ENCODE measurements around the gene KDM2B. TPM values are rescaled to one million over a fixed set of nuclear protein-coding genes. Genes with fewer than 3 reads are reported as not detected.

KDM2B gene
- total and polyA plus RNA-seq, 2 donors (not counting 3 experiments of a cell fraction or from before 2014, with no cell fraction given): 26.8 to 37.3 TPM

GRCh38 chr12:121452985-121453360 lies 127.8 kb downstream of the KDM2B start:
- Histone ChIP-seq H4K20me1 (replicated peaks; ENCODE audit: control insufficient read depth, extremely low read depth, insufficient read depth, low read length) (no peaks in the 10 kb centered on the region), H3K4me3 (replicated peaks in 1 of 3; ENCODE audit: insufficient read depth in 1 of 3, low read depth in 1 of 3, low read length in 3 of 3) (no peak overlapping the region), H3K79me2 (ENCODE audit: control insufficient read depth, insufficient read depth, low read length) (peaks cover 36% of the 10 kb centered on the region), H3K27ac (ENCODE audit: insufficient read depth, low read depth, low read length) (no peak overlapping the region), H3K36me3 (ENCODE audit: control insufficient read depth in 2 of 2, extremely low read depth in 1 of 2, insufficient read depth in 2 of 2, low read length in 2 of 2) (peaks cover 0 to 2% of the 10 kb centered on the region in 2 experiments), H3K4me1 (ENCODE audit: control insufficient read depth, extremely low read depth, insufficient read depth, low read length) (peaks cover 7% of the 10 kb centered on the region), H3K9me3 (replicated peaks; ENCODE audit: control insufficient read depth, insufficient read depth, low read length) (no peaks in the 10 kb centered on the region), H3K9ac (replicated peaks; ENCODE audit: extremely low read depth, insufficient read depth, low read length) (no peak overlapping the region), H3K27me3 (ENCODE audit: control insufficient read depth in 2 of 2, insufficient read depth in 2 of 2, low read length in 2 of 2) (no peaks in the 10 kb centered on the region), H3K4me2 (ENCODE audit: insufficient read depth, low read length) (no peak overlapping the region), H3K9me1 (replicated peaks; ENCODE audit: control insufficient read depth, extremely low read depth, insufficient read depth, low read length) (no peaks in the 10 kb centered on the region), H2AFZ (ENCODE audit: low read depth, low read length) (no peak overlapping the region)
- CTCF ChIA-PET: interaction anchor here (1.1 kb wide), 1 partner anchor 10 kb away, joined by 8 read pairs; no protein-coding TSS in a partner anchor
- POLR2A ChIA-PET: no interaction called here
- dilution Hi-C loops (cut with MboI; ENCODE audit: extremely low pct_ligation_motif_present, low sequenced_read_pairs) (no loop called here), intact Hi-C loops (cut with micrococcal nuclease) (no loop called here)
- no TSS peak for BruUV-seq (replicated peaks)
- TF ChIP-seq JUN (IDR thresholded peaks at IDR 0.05; ENCODE audit: borderline replicate concordance, insufficient read depth, insufficient read length, low read depth) (no peak), POLR2AphosphoS5 (IDR thresholded peaks at IDR 0.05; ENCODE audit: insufficient read depth, low read depth, low read length) (no peak), EZH2 (IDR thresholded peaks at IDR 0.05; ENCODE audit: borderline replicate concordance, low read depth, low read length, severe bottlenecking) (no peak), POLR2A (IDR thresholded peaks at IDR 0.05; ENCODE audit: low read depth, low read length) (no peak), FOS (IDR thresholded peaks at IDR 0.05; ENCODE audit: borderline replicate concordance, insufficient read depth, low read length) (no peak), GATA2 (IDR thresholded peaks at IDR 0.05; ENCODE audit: insufficient read depth, insufficient read length, low read depth, low read length) (no peak), CTCF (IDR thresholded peaks at IDR 0.05; ENCODE audit: extremely low read depth in 1 of 2, insufficient read depth in 1 of 2, low read depth in 1 of 2, low read length in 2 of 2) (no peak)
- TF ChIP-seq, protein P1, sequence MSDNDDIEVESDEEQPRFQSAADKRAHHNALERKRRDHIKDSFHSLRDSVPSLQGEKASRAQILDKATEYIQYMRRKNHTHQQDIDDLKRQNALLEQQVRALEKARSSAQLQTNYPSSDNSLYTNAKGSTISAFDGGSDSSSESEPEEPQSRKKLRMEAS (IDR thresholded peaks at IDR 0.05; ENCODE audit: insufficient read depth, insufficient read length): no peak
- DNase-seq (ENCODE audit: low read depth, low spot score) (no peak), FAIRE-seq (no peak)
